Esophagus squamous epithelium (tissue), 5 donors: ENCODE data around the gene GLRX3. TPM values are rescaled to one million over a fixed set of nuclear protein-coding genes. Genes with fewer than 3 reads are reported as not detected.

Experiments
- DNase-seq: peaks from one replicate; lab custom pipeline; 2025; lab: John Stamatoyannopoulos, UW
- H3K27ac ChIP-seq, 4 donors: fragments of 200-600 bp; sonication (generic); one replicate each; pipeline ENCODE4 v1.5.1; 2016 to 2019; ENCODE audit warnings: mild to moderate bottlenecking in 1 of 4
- H3K27me3 ChIP-seq, 4 donors: fragments of 200-600 bp; sonication (generic); 1 replicate in 3 of 4; 2 replicates in 1 of 4; pipeline versions ENCODE4 v1.5.1 to v1.6.0; 2017 to 2021; ENCODE audit warnings: antibody characterized with exemption in 1 of 4
- H3K36me3 ChIP-seq, 3 donors: fragments of 200-600 bp; sonication (generic); one replicate each; pipeline ENCODE4 v1.5.1; 2016 to 2019
- H3K4me1 ChIP-seq, 3 donors: fragments of 200-600 bp; sonication (generic); one replicate each; pipeline ENCODE4 v1.5.1; 2017 to 2019
- H3K4me3 ChIP-seq, 4 donors: fragments of 200-600 bp; sonication (generic); 1 replicate in 3 of 4; 2 replicates in 1 of 4; pipeline ENCODE4 v1.5.1; 2016 to 2019; ENCODE audit warnings: mild to moderate bottlenecking in 2 of 4, moderate library complexity in 1 of 4
- H3K9me3 ChIP-seq, 3 donors: fragments of 200-600 bp; sonication (generic); one replicate each; pipeline ENCODE4 v1.5.1; 2016 to 2019
- CTCF ChIP-seq, 6 experiments: fragments of 450-650 bp in 4 of 6; fragments of 200-600 bp in 2 of 6; sonication (generic) in 2 of 6; IDR thresholded peaks; one replicate each; pipeline ENCODE4 v1.5.1; 2016 to 2019; ENCODE audit warnings: antibody characterized with exemption in 6 of 6, mild to moderate bottlenecking in 4 of 6, moderate library complexity in 4 of 6
- POLR2A ChIP-seq, 4 donors: fragments of 450-650 bp; IDR thresholded peaks; one replicate each; pipeline ENCODE4 v1.6.1; 2017; ENCODE audit warnings: antibody characterized with exemption in 4 of 4, mild to moderate bottlenecking in 4 of 4, moderate library complexity in 3 of 4
- WGBS, 2 donors: methylation state at CpG; one replicate each; pipeline ENCODE4 v1.1.5; 2018; 5-methylcytosine and 5-hydroxymethylcytosine counted together
- intact Hi-C: fragments of 100-400 bp; cut with DNase I; formaldehyde crosslinking; loops from one replicate; pipeline ENCODE4 v1.15.0; 2022
- total RNA-seq, 4 donors: library from RNA; depleted of rRNA; stranded (reverse); fragments of >200 nt; gene quantifications; one replicate each; pipeline ENCODE4 v1.1.0, GENCODE V29; 2016
- donor health status: DM: yes; HTN: yes; CAD: no.

Gene GLRX3
- total RNA-seq, 4 donors from 2014 or later, result 48.5 to 115 (median 81.8) TPM

GRCh38 chr10:130177250-130177649 lies 41.1 kb downstream of the GLRX3 start:
- H3K36me3 ChIP-seq, result peaks cover 10 to 98% (median 18%) of the 10 kb centered on the region in 3 donors

GRCh38 chr10:130179640-130180039 lies 43.4 kb downstream of the GLRX3 start:
- intact Hi-C loops, result loop anchor here (10.0 kb wide), 1 partner anchor 1695 kb away; no protein-coding TSS in a partner anchor
- H3K4me1 ChIP-seq, result peaks cover 0 to 7% (median 0%) of the 10 kb centered on the region in 3 donors
- no peaks in the 10 kb centered on the region for H3K27me3 ChIP-seq
- H3K4me3 ChIP-seq, result no peak overlapping the region
- TF ChIP-seq POLR2A (IDR thresholded peaks at IDR 0.05) (no peak), CTCF (IDR thresholded peaks at IDR 0.05) (peak in 3 of 6 experiments; percentile 10 to 40 (median 14))
- DNase-seq, result no peak
- peaks cover 6 to 99% (median 28%) of the 10 kb centered on the region in 3 donors for H3K36me3 ChIP-seq
- WGBS, 2 donors, result 43 to 58% methylated on average over 4 of the region's 4 CpGs
- H3K27ac ChIP-seq, result no peak overlapping the region
- H3K9me3 ChIP-seq, result no peaks in the 10 kb centered on the region

More at GRCh38 chr10:130177250-130177649, 41.1 kb downstream of the GLRX3 start:
- intact Hi-C loops, result no loop called here
- Histone ChIP-seq H3K9me3 (no peaks in the 10 kb centered on the region), H3K27me3 (no peaks in the 10 kb centered on the region), H3K4me1 (peaks cover 0 to 5% (median 0%) of the 10 kb centered on the region in 3 donors), H3K27ac (no peak overlapping the region), H3K4me3 (no peak overlapping the region)
- no peak for DNase-seq
- no peak for TF ChIP-seq CTCF (IDR thresholded peaks at IDR 0.05)
- TF ChIP-seq POLR2A (IDR thresholded peaks at IDR 0.05), result no peak
- WGBS, 2 donors, result 81 to 83% methylated on average over 7 of the region's 7 CpGs

- Histone ChIP-seq H3K27ac (no peak overlapping the region), H3K27me3 (no peaks in the 10 kb centered on the region), H3K4me3 (no peak overlapping the region), H3K4me1 (peaks cover 0 to 7% (median 0%) of the 10 kb centered on the region in 3 donors), H3K36me3 (peaks cover 5 to 99% (median 33%) of the 10 kb centered on the region in 3 donors), H3K9me3 (no peaks in the 10 kb centered on the region)
- no peak for DNase-seq
- TF ChIP-seq CTCF (IDR thresholded peaks at IDR 0.05) (no peak), POLR2A (IDR thresholded peaks at IDR 0.05) (no peak)
- intact Hi-C loops, result loop anchor here (10.0 kb wide), 1 partner anchor 1694 kb away; no protein-coding TSS in a partner anchor
- WGBS, 2 donors, result 93 to 100% methylated on average over 1 of the region's 1 CpG
Observed at GRCh38 chr10:130180416-130180815, 44.2 kb downstream of the GLRX3 start.

- H3K4me1 ChIP-seq, result peaks cover 0 to 7% (median 0%) of the 10 kb centered on the region in 3 donors
- TF ChIP-seq CTCF (IDR thresholded peaks at IDR 0.05) (no peak), POLR2A (IDR thresholded peaks at IDR 0.05) (no peak)
- H3K36me3 ChIP-seq, result peaks cover 5 to 99% (median 37%) of the 10 kb centered on the region in 3 donors
- no peaks in the 10 kb centered on the region for H3K9me3 ChIP-seq
- intact Hi-C loops, result loop anchor here (10.0 kb wide), 1 partner anchor 1693 kb away; no protein-coding TSS in a partner anchor
- no peak overlapping the region for H3K27ac ChIP-seq
- no peak for DNase-seq
- H3K27me3 ChIP-seq, result no peaks in the 10 kb centered on the region
- no peak overlapping the region for H3K4me3 ChIP-seq
- WGBS, 2 donors, result 57 to 71% methylated on average over 2 to 3 of the region's 5 CpGs
Observed at GRCh38 chr10:130181858-130182257, 45.7 kb downstream of the GLRX3 start.

GRCh38 chr10:130185591-130185990 lies 49.4 kb downstream of the GLRX3 start:
- no peak overlapping the region for H3K4me3 ChIP-seq
- peaks cover 5 to 78% (median 22%) of the 10 kb centered on the region in 3 donors for H3K36me3 ChIP-seq
- 91 to 94% methylated on average over 11 of the region's 11 CpGs for WGBS, 2 donors
- peaks cover 4 to 18% (median 6%) of the 10 kb centered on the region in 3 donors for H3K4me1 ChIP-seq
- no peak overlapping the region for H3K27ac ChIP-seq
- no peak for DNase-seq
- intact Hi-C loops, result loop anchor here (10.0 kb wide), 1 partner anchor 1689 kb away; no protein-coding TSS in a partner anchor
- TF ChIP-seq CTCF (IDR thresholded peaks at IDR 0.05) (no peak), POLR2A (IDR thresholded peaks at IDR 0.05) (no peak)
- H3K27me3 ChIP-seq, result peaks cover 0 to 4% (median 0%) of the 10 kb centered on the region in 4 donors
- no peaks in the 10 kb centered on the region for H3K9me3 ChIP-seq
